H1 (cell line): Measurements from ENCODE around the gene NOBOX. TPM values are rescaled to one million over a fixed set of nuclear protein-coding genes. Genes with fewer than 3 reads are reported as not detected.

Experiments
- CTCF ChIA-PET: fragments of 300-600 bp; sonication (Branson Sonifier 250); formaldehyde crosslinking; loops from one replicate; lab custom pipeline; 2021; ENCODE audit not compliant: partially characterized antibody; lab: Charles Lee
- POLR2A ChIA-PET: fragments of 300-600 bp; sonication (Branson Sonifier 250); formaldehyde crosslinking; loops from one replicate; lab custom pipeline; 2021; ENCODE audit warnings: inconsistent platforms; ENCODE audit not compliant: partially characterized antibody; lab: Charles Lee
- DNase-seq, 2 experiments: peaks; one replicate each; pipeline versions ENCODE4 v3.0.0 to v3.0.0-alpha.2; 2010 to 2022; ENCODE audit warnings: low spot score in 2 of 2, low read depth in 1 of 2, mixed read lengths in 1 of 2
- FAIRE-seq: peaks from 2 replicates; lab custom pipeline; 2011; peaks lifted over from hg19 to GRCh38; lab: Jason Lieb, UNC
- H2AFZ ChIP-seq: 2 replicates; pipeline ENCODE4 v1.8.1; 2012; ENCODE audit warnings: low read length, inconsistent platforms
- H2AK5ac ChIP-seq: 2 replicates; pipeline ENCODE4 v1.6.1; 2013; ENCODE audit warnings: low read depth, low read length
- H2BK120ac ChIP-seq: replicated peaks from 2 replicates; pipeline ENCODE3; 2013; ENCODE audit warnings: low read depth, low read length, inconsistent platforms
- H2BK12ac ChIP-seq: 2 replicates; pipeline ENCODE4 v1.6.1; 2013; ENCODE audit warnings: low read depth, low read length
- H2BK15ac ChIP-seq: 2 replicates; pipeline ENCODE4 v1.6.1; 2013; ENCODE audit warnings: low read length
- H2BK20ac ChIP-seq: 2 replicates; pipeline ENCODE4 v1.6.1; 2013; ENCODE audit warnings: low read length
- H2BK5ac ChIP-seq: 2 replicates; pipeline ENCODE4 v1.6.1; 2013; ENCODE audit warnings: low read depth, low read length
- H3K14ac ChIP-seq: 2 replicates; pipeline ENCODE4 v1.6.1; 2013; ENCODE audit warnings: inconsistent platforms; ENCODE audit not compliant: insufficient read length
- H3K18ac ChIP-seq: 2 replicates; pipeline ENCODE4 v1.6.1; 2013; ENCODE audit warnings: low read length; ENCODE audit errors: extremely low read depth
- H3K23ac ChIP-seq: 2 replicates; pipeline ENCODE4 v1.6.1; 2013; ENCODE audit warnings: inconsistent platforms; ENCODE audit not compliant: insufficient read length
- H3K23me2 ChIP-seq: 2 replicates; pipeline ENCODE4 v1.6.1; 2013; ENCODE audit warnings: low read depth, low read length
- H3K27ac ChIP-seq: 2 replicates; pipeline ENCODE4 v1.6.1; 2011; ENCODE audit warnings: low read depth, low read length, inconsistent platforms
- H3K27me3 ChIP-seq, 4 experiments: replicated peaks in 1 of 4; 1 replicate in 1 of 4; 2 replicates in 3 of 4; pipeline versions ENCODE4 v1.6.1 to v1.8.1; 2011 to 2013; ENCODE audit warnings: low read length in 3 of 4, mild to moderate bottlenecking in 3 of 4, inconsistent platforms in 2 of 4, mixed read lengths in 2 of 4, moderate library complexity in 1 of 4; ENCODE audit not compliant: control insufficient read depth in 3 of 4, insufficient read depth in 3 of 4; ENCODE audit errors: extremely low read depth in 1 of 4
- H3K36me3 ChIP-seq, 4 experiments: 2 replicates each; pipeline versions ENCODE4 v1.6.1 to v1.8.1; 2011 to 2013; ENCODE audit warnings: mild to moderate bottlenecking in 4 of 4, low read length in 3 of 4, moderate library complexity in 2 of 4, control low read depth in 1 of 4, inconsistent platforms in 1 of 4; ENCODE audit not compliant: insufficient read depth in 4 of 4, control insufficient read depth in 2 of 4
- H3K4ac ChIP-seq: replicated peaks from 2 replicates; pipeline ENCODE3; 2013; ENCODE audit warnings: low read length, low read depth, mixed read lengths, inconsistent platforms; ENCODE audit not compliant: insufficient read length
- H3K4me1 ChIP-seq, 4 experiments: replicated peaks in 1 of 4; 1 replicate in 1 of 4; 2 replicates in 3 of 4; pipeline versions ENCODE4 v1.6.1 to v1.8.1; 2011 to 2013; ENCODE audit warnings: low read length in 3 of 4, inconsistent platforms in 2 of 4, mixed read lengths in 1 of 4; ENCODE audit not compliant: insufficient read depth in 4 of 4, control insufficient read depth in 3 of 4
- H3K4me2 ChIP-seq, 2 experiments: 2 replicates each; pipeline versions ENCODE4 v1.6.1 to v1.8.1; 2011 to 2013; ENCODE audit warnings: low read depth in 2 of 2, low read length in 2 of 2, control low read depth in 1 of 2, inconsistent platforms in 1 of 2, mild to moderate bottlenecking in 1 of 2; ENCODE audit not compliant: insufficient read depth in 1 of 2
- H3K4me3 ChIP-seq, 4 experiments: fragments of 200-600, 300-600 bp in 1 of 4; sonication (generic), shearing (Covaris generic), sonication (Bioruptor Twin) in 1 of 4; 2 replicates each; pipeline versions ENCODE4 v1.5.1 to v1.8.1; 2011 to 2016; ENCODE audit warnings: low read length in 4 of 4, low read depth in 3 of 4, control low read depth in 2 of 4, inconsistent platforms in 2 of 4, mild to moderate bottlenecking in 2 of 4, mixed read lengths in 1 of 4, moderate library complexity in 1 of 4; ENCODE audit not compliant: insufficient read depth in 2 of 4; ENCODE audit errors: extremely low read depth in 1 of 4
- H3K56ac ChIP-seq: replicated peaks from 2 replicates; pipeline ENCODE3; 2013; ENCODE audit warnings: low read depth, mild to moderate bottlenecking, mixed read lengths, low read length, inconsistent platforms; ENCODE audit not compliant: insufficient read length
- H3K79me1 ChIP-seq: 2 replicates; pipeline ENCODE4 v1.6.1; 2013; ENCODE audit warnings: low read depth, low read length, control low read depth
- H3K79me2 ChIP-seq, 2 experiments: 2 replicates each; pipeline versions ENCODE4 v1.6.1 to v1.8.1; 2012 to 2013; ENCODE audit warnings: low read length in 2 of 2, mild to moderate bottlenecking in 2 of 2, inconsistent platforms in 1 of 2; ENCODE audit not compliant: insufficient read depth in 2 of 2, control insufficient read depth in 1 of 2
- H3K9ac ChIP-seq, 4 experiments: replicated peaks in 1 of 4; 1 replicate in 1 of 4; 2 replicates in 3 of 4; pipeline versions ENCODE4 v1.6.1 to v1.8.1; 2011 to 2013; ENCODE audit warnings: low read depth in 3 of 4, low read length in 3 of 4, control low read depth in 2 of 4, mild to moderate bottlenecking in 2 of 4, moderate library complexity in 2 of 4, inconsistent platforms in 1 of 4; ENCODE audit errors: extremely low read depth in 1 of 4
- H3K9me3 ChIP-seq, 2 experiments: 2 replicates each; pipeline versions ENCODE4 v1.6.1 to v1.8.1; 2012 to 2013; ENCODE audit warnings: mild to moderate bottlenecking in 2 of 2, moderate library complexity in 2 of 2, control low read depth in 1 of 2, inconsistent platforms in 1 of 2, low read depth in 1 of 2, low read length in 1 of 2, mixed read lengths in 1 of 2; ENCODE audit not compliant: insufficient read depth in 2 of 2
- H4K20me1 ChIP-seq, 2 experiments: replicated peaks in 1 of 2; 2 replicates each; pipeline versions ENCODE3 to v1.8.1; 2011 to 2013; ENCODE audit warnings: inconsistent platforms in 2 of 2, low read length in 2 of 2, mild to moderate bottlenecking in 1 of 2; ENCODE audit not compliant: insufficient read depth in 2 of 2, control insufficient read depth in 1 of 2
- H4K5ac ChIP-seq: 2 replicates; pipeline ENCODE4 v1.6.1; 2013; ENCODE audit warnings: low read length, low read depth, mixed read lengths, inconsistent platforms; ENCODE audit not compliant: insufficient read length
- H4K8ac ChIP-seq: 2 replicates; pipeline ENCODE4 v1.8.0; 2013; ENCODE audit warnings: mild to moderate bottlenecking, moderate library complexity, low read length, inconsistent platforms; ENCODE audit not compliant: insufficient read depth; ENCODE audit errors: extremely low read depth
- H4K91ac ChIP-seq: replicated peaks from 2 replicates; pipeline ENCODE3; 2013; ENCODE audit warnings: low read length, mixed read lengths, inconsistent platforms; ENCODE audit not compliant: insufficient read length
- MAX ChIP-seq: IDR thresholded peaks from 2 replicates; pipeline ENCODE4 v1.6.1; 2012; ENCODE audit warnings: inconsistent platforms
- TBP ChIP-seq: IDR thresholded peaks from 2 replicates; pipeline ENCODE4 v1.6.1; 2011; ENCODE audit warnings: low read depth, low read length, improper control_type of control experiment
- WGBS, 2 experiments: shearing (Covaris generic) in 1 of 2; methylation state at CpG; one replicate each; pipeline versions ENCODE4 v1.1.6 to v1.1.7; 2013 to 2015; ENCODE audit warnings: low lambda C conversion rate in 2 of 2, mixed read lengths in 2 of 2, inconsistent platforms in 1 of 2, low coverage in 1 of 2, missing lambda C conversion rate in 1 of 2; ENCODE audit not compliant: insufficient replicate concordance in 2 of 2, insufficient coverage in 1 of 2, insufficient read length in 1 of 2; ENCODE audit errors: extremely low coverage in 1 of 2, missing lambda C conversion rate in 1 of 2; 5-methylcytosine and 5-hydroxymethylcytosine counted together
- polyA plus RNA-seq, 7 experiments: library from polyadenylated mRNA; depleted of rRNA in 3 of 7; stranded (reverse) in 5 of 7; unstranded in 2 of 7; fragments of >200 nt in 5 of 7; fragments of 200-250 nt in 2 of 7; gene quantifications; 1 replicate in 5 of 7; 2 replicates in 1 of 7; 4 replicates in 1 of 7; pipeline versions ENCODE4 v1.2.1 to v1.2.3, GENCODE V29; 2011 to 2013; ENCODE audit warnings: missing spikeins in 2 of 7, mixed read lengths in 2 of 7
- total RNA-seq: library from RNA; stranded (reverse); fragmentation: NEBNext Ultra II Directional; extraction: Animal tissue kit (Norgen Biotek cat#: 25700); gene quantifications from 2 replicates; pipeline ENCODE4 v1.2.1, GENCODE V29; 2021

The NOBOX gene
- total and polyA plus RNA-seq, 2 of the 8 experiments (the other 6 are each of a cell fraction or from before 2014, with no cell fraction given), result not detected

GRCh38 chr7:144428431-144428830 is 24.9 kb upstream of the NOBOX start:
- peaks cover 29 to 40% of the 10 kb centered on the region in 2 experiments for H3K9me3 ChIP-seq
- no peak overlapping the region for H2AFZ ChIP-seq
- no peak overlapping the region for H3K4ac ChIP-seq
- FAIRE-seq (no peak), DNase-seq (no peak)
- H2BK120ac ChIP-seq, result no peak overlapping the region
- no peaks in the 10 kb centered on the region for H3K23me2 ChIP-seq
- no peaks in the 10 kb centered on the region for H3K79me1 ChIP-seq
- H2BK12ac ChIP-seq, result no peak overlapping the region
- H3K79me2 ChIP-seq, result no peaks in the 10 kb centered on the region
- H3K4me2 ChIP-seq, result no peak overlapping the region
- no peaks in the 10 kb centered on the region for H3K36me3 ChIP-seq
- POLR2A ChIA-PET, result no interaction called here
- H3K9ac ChIP-seq, result no peak overlapping the region
- TF ChIP-seq TBP, result no peak
- TF ChIP-seq MAX, result no peak
- H2BK5ac ChIP-seq, result no peak overlapping the region
- H3K27me3 ChIP-seq, result no peaks in the 10 kb centered on the region
- CTCF ChIA-PET, result interaction anchor here (1.1 kb wide), 1 partner anchor 9 kb away, joined by 5 read pairs; no protein-coding TSS in a partner anchor
- H3K14ac ChIP-seq, result no peak overlapping the region
- WGBS, 2 experiments, result 94% methylated on average over 2 of the region's 2 CpGs; no CpG with 5 or more reads in 1 of the 2 experiments
- no peaks in the 10 kb centered on the region for H4K20me1 ChIP-seq
- H3K4me3 ChIP-seq, result no peak overlapping the region
- H4K5ac ChIP-seq, result no peak overlapping the region
- no peak overlapping the region for H2BK15ac ChIP-seq
- no peak overlapping the region for H2BK20ac ChIP-seq
- no peak overlapping the region for H2AK5ac ChIP-seq
- no peak overlapping the region for H3K56ac ChIP-seq
- H4K91ac ChIP-seq, result no peak overlapping the region
- H3K23ac ChIP-seq, result no peak overlapping the region
- H3K18ac ChIP-seq, result no peak overlapping the region
- no peak overlapping the region for H4K8ac ChIP-seq
- no peak overlapping the region for H3K27ac ChIP-seq
- H3K4me1 ChIP-seq, result no peaks in the 10 kb centered on the region
